ENCODE data around the gene ATP8A2.

GRCh38 chr13:25784119-25784518, 412.3 kb downstream of the ATP8A2 start:
- TF ChIP-seq CTCF (IDR thresholded peaks at IDR 0.05) (no peak), POLR2A (IDR thresholded peaks at IDR 0.05) (no peak)
